Measurements from ENCODE around the gene PPP1R14C. TPM values are rescaled to one million over a fixed set of nuclear protein-coding genes. Genes with fewer than 3 reads are reported as not detected.

Gene PPP1R14C
- total RNA-seq, 6 donors from 2014 or later, result 12.0 to 34.5 (median 16.8) TPM

GRCh38 chr6:150169181-150169580 lies 26.3 kb downstream of the PPP1R14C start:
- no peaks in the 10 kb centered on the region for H3K4me1 ChIP-seq
- no peaks in the 10 kb centered on the region for H3K9me3 ChIP-seq
- H3K4me3 ChIP-seq, result no peak overlapping the region
- no peak overlapping the region for H3K27ac ChIP-seq
- 55 to 56% methylated on average over 2 of the region's 2 CpGs for WGBS, 2 donors
- no peak for ATAC-seq (ENCODE audit: low FRiP score in 2 of 2)
- TF ChIP-seq POLR2A (IDR thresholded peaks at IDR 0.05), result no peak
- TF ChIP-seq POLR2AphosphoS5 (IDR thresholded peaks at IDR 0.05), result no peak
- TF ChIP-seq CTCF (IDR thresholded peaks at IDR 0.05), result no peak
- TF ChIP-seq EP300 (IDR thresholded peaks at IDR 0.05), result no peak
- no peaks in the 10 kb centered on the region for H3K27me3 ChIP-seq
- DNase-seq, result no peak
- H3K36me3 ChIP-seq, result no peaks in the 10 kb centered on the region

GRCh38 chr6:150169609-150170008 lies 26.8 kb downstream of the PPP1R14C start:
- Histone ChIP-seq H3K27ac (no peak overlapping the region), H3K4me1 (no peaks in the 10 kb centered on the region), H3K4me3 (no peak overlapping the region), H3K9me3 (no peaks in the 10 kb centered on the region), H3K27me3 (no peaks in the 10 kb centered on the region), H3K36me3 (no peaks in the 10 kb centered on the region)
- DNase-seq (no peak), ATAC-seq (ENCODE audit: low FRiP score in 2 of 2) (no peak)
- WGBS, 2 donors, result 72 to 82% methylated on average over 4 of the region's 4 CpGs
- TF ChIP-seq POLR2A (IDR thresholded peaks at IDR 0.05), result no peak
- no peak for TF ChIP-seq CTCF (IDR thresholded peaks at IDR 0.05)
- no peak for TF ChIP-seq EP300 (IDR thresholded peaks at IDR 0.05)
- TF ChIP-seq POLR2AphosphoS5 (IDR thresholded peaks at IDR 0.05), result no peak

GRCh38 chr6:150172929-150173328 lies 30.1 kb downstream of the PPP1R14C start:
- WGBS, 2 donors, result 86 to 93% methylated on average over 2 of the region's 2 CpGs
- Histone ChIP-seq H3K9me3 (no peaks in the 10 kb centered on the region), H3K27ac (no peak overlapping the region), H3K4me1 (peaks cover 0 to 17% (median 8%) of the 10 kb centered on the region in 4 donors), H3K36me3 (no peaks in the 10 kb centered on the region), H3K27me3 (no peaks in the 10 kb centered on the region), H3K4me3 (no peak overlapping the region)
- TF ChIP-seq POLR2A (IDR thresholded peaks at IDR 0.05) (no peak), POLR2AphosphoS5 (IDR thresholded peaks at IDR 0.05) (no peak), CTCF (IDR thresholded peaks at IDR 0.05) (no peak), EP300 (IDR thresholded peaks at IDR 0.05) (no peak)
- DNase-seq (no peak), ATAC-seq (ENCODE audit: low FRiP score in 2 of 2) (no peak)

GRCh38 chr6:150175586-150176151 lies 32.8 kb downstream of the PPP1R14C start:
- Histone ChIP-seq H3K27me3 (no peaks in the 10 kb centered on the region), H3K27ac (peak overlapping the region in 3 of 4 donors; percentile 1 to 33 (median 7)), H3K36me3 (no peaks in the 10 kb centered on the region), H3K9me3 (no peaks in the 10 kb centered on the region), H3K4me3 (no peak overlapping the region), H3K4me1 (peaks cover 0 to 17% (median 8%) of the 10 kb centered on the region in 4 donors)
- ATAC-seq (ENCODE audit: low FRiP score in 2 of 2), result peak; percentile 30 to 56
- TF ChIP-seq EP300 (IDR thresholded peaks at IDR 0.05) (no peak), POLR2AphosphoS5 (IDR thresholded peaks at IDR 0.05) (no peak), POLR2A (IDR thresholded peaks at IDR 0.05) (no peak), CTCF (IDR thresholded peaks at IDR 0.05) (no peak)
- WGBS, 2 donors, result 68 to 70% methylated on average over 4 of the region's 4 CpGs
- no peak for DNase-seq

- peak overlapping the region in 3 of 4 donors; percentile 1 to 33 (median 7) for H3K27ac ChIP-seq
- WGBS, 2 donors, result 58 to 59% methylated on average over 8 of the region's 8 CpGs
- TF ChIP-seq EP300 (IDR thresholded peaks at IDR 0.05) (no peak), POLR2AphosphoS5 (IDR thresholded peaks at IDR 0.05) (no peak), CTCF (IDR thresholded peaks at IDR 0.05) (no peak), POLR2A (IDR thresholded peaks at IDR 0.05) (no peak)
- ATAC-seq (ENCODE audit: low FRiP score in 2 of 2) (peak; percentile 8 to 18), DNase-seq (peak in 1 of 2 donors; percentile 61)
- H3K4me1 ChIP-seq, result peaks cover 0 to 17% (median 8%) of the 10 kb centered on the region in 4 donors
- H3K9me3 ChIP-seq, result no peaks in the 10 kb centered on the region
- no peak overlapping the region for H3K4me3 ChIP-seq
- H3K36me3 ChIP-seq, result no peaks in the 10 kb centered on the region
- H3K27me3 ChIP-seq, result no peaks in the 10 kb centered on the region
These were observed 33.3 kb downstream of the PPP1R14C start for GRCh38 chr6:150176152-150176551.
